K562 (cell line): ENCODE measurements around the gene KRT34. TPM values are rescaled to one million over a fixed set of nuclear protein-coding genes. Genes with fewer than 3 reads are reported as not detected.

Experiments used
- ATAC-seq: fragments of 200-7000 bp; cut with Tn5 transposase; 3 replicates; pipeline ENCODE4 v1.9.1; 2020; ENCODE audit warnings: moderate library complexity
- BruUV-seq: library from RNA; stranded (reverse); fragments of 400-500 nt; replicated peaks from 2 replicates; lab custom pipeline; 2021; lab: Mats Ljungman, UMichigan
- CTCF ChIA-PET: fragments of 300-600 bp; formaldehyde crosslinking; extraction: SDS; loops from one replicate; lab custom pipeline; 2021; ENCODE audit warnings: low intra/inter-chr PET ratio; lab: Yijun Ruan, JAX
- POLR2A ChIA-PET: fragments of 300-600, 350-650 bp; sonication (Branson Sonifier 250); formaldehyde crosslinking; extraction: SDS; loops from one replicate; lab custom pipeline; 2021; ENCODE audit warnings: antibody characterized with exemption, inconsistent platforms; lab: Yijun Ruan, JAX
- DNase-seq, 4 experiments: peaks; one replicate each; pipeline versions ENCODE4 v3.0.0 to v3.0.0-alpha.2; 2011 to 2018; ENCODE audit warnings: low spot score in 3 of 4, mixed read lengths in 3 of 4; ENCODE audit errors: extremely low read depth in 1 of 4
- FAIRE-seq: peaks from 2 replicates; lab custom pipeline; 2011; peaks lifted over from hg19 to GRCh38; lab: Jason Lieb, UNC
- H2AFZ ChIP-seq: 2 replicates; pipeline ENCODE4 v1.6.0; 2011; ENCODE audit warnings: low read depth, low read length, control low read depth, inconsistent platforms
- H3K27ac ChIP-seq: fragments of 200-600 bp; 3 replicates; pipeline ENCODE4 v1.8.0; 2011; ENCODE audit warnings: low read depth, mild to moderate bottlenecking, control low read depth, inconsistent platforms, low read length, moderate library complexity, mixed read lengths; ENCODE audit errors: extremely low read depth
- H3K27me3 ChIP-seq, 2 experiments: fragments of 300-600 bp in 1 of 2; 2 replicates in 1 of 2; 3 replicates in 1 of 2; pipeline versions ENCODE4 v1.6.0 to v1.8.0; 2011; ENCODE audit warnings: inconsistent platforms in 2 of 2, low read length in 2 of 2, mild to moderate bottlenecking in 1 of 2, mixed read lengths in 1 of 2, moderate library complexity in 1 of 2; ENCODE audit not compliant: control insufficient read depth in 2 of 2, insufficient read depth in 2 of 2
- H3K36me3 ChIP-seq: fragments of 300-600 bp; 3 replicates; pipeline ENCODE4 v1.8.0; 2011; ENCODE audit warnings: mild to moderate bottlenecking, low read length, inconsistent platforms; ENCODE audit not compliant: control insufficient read depth, insufficient read depth
- H3K4me1 ChIP-seq, 2 experiments: fragments of 200-600 bp in 1 of 2; replicated peaks in 1 of 2; 2 replicates in 1 of 2; 3 replicates in 1 of 2; pipeline versions ENCODE4 v1.5.1 to v1.8.0; 2011; ENCODE audit warnings: inconsistent platforms in 2 of 2, low read length in 2 of 2, mild to moderate bottlenecking in 1 of 2, mixed read lengths in 1 of 2, moderate library complexity in 1 of 2; ENCODE audit not compliant: control insufficient read depth in 2 of 2, insufficient read depth in 2 of 2
- H3K4me2 ChIP-seq: 2 replicates; pipeline ENCODE4 v1.6.1; 2011; ENCODE audit warnings: low read length, control low read depth, inconsistent platforms, mixed read lengths; ENCODE audit not compliant: insufficient read depth
- H3K4me3 ChIP-seq: fragments of 200-600 bp; sonication (generic), shearing (Covaris generic); 2 replicates; pipeline ENCODE4 v1.5.1; 2016; ENCODE audit warnings: control low read depth, inconsistent platforms
- H3K79me2 ChIP-seq: fragments of 200-600 bp; 3 replicates; pipeline ENCODE4 v1.8.0; 2011; ENCODE audit warnings: low read length, inconsistent platforms; ENCODE audit not compliant: control insufficient read depth, insufficient read depth
- H3K9ac ChIP-seq, 2 experiments: 2 replicates each; pipeline versions ENCODE4 v1.6.0 to v1.6.1; 2011; ENCODE audit warnings: low read depth in 2 of 2, low read length in 2 of 2, control low read depth in 1 of 2, inconsistent platforms in 1 of 2, mild to moderate bottlenecking in 1 of 2, mixed read lengths in 1 of 2; ENCODE audit not compliant: insufficient read depth in 1 of 2
- H3K9me1 ChIP-seq: one replicate; pipeline ENCODE4 v1.6.0; 2011; ENCODE audit warnings: inconsistent platforms, mild to moderate bottlenecking, low read length, moderate library complexity; ENCODE audit not compliant: control insufficient read depth, insufficient read depth
- H3K9me3 ChIP-seq: replicated peaks from 2 replicates; pipeline ENCODE4 v1.5.1; 2011; ENCODE audit warnings: low read depth, low read length, inconsistent platforms; ENCODE audit not compliant: control insufficient read depth, insufficient read depth
- H4K20me1 ChIP-seq: replicated peaks from 2 replicates; pipeline ENCODE4 v1.6.1; 2011; ENCODE audit warnings: low read length, inconsistent platforms, mixed read lengths; ENCODE audit not compliant: control insufficient read depth, insufficient read depth
- NRF1 ChIP-seq, 2 experiments: fragments of 450-650 bp; IDR thresholded peaks in 1 of 2; conservative IDR thresholded peaks in 1 of 2; 2 replicates each; pipeline ENCODE4 v1.6.1; 2014; ENCODE audit warnings: mild to moderate bottlenecking in 2 of 2
- OTX1 ChIP-seq: fragments of 450-650 bp; formaldehyde crosslinking; IDR thresholded peaks from 2 replicates; pipeline ENCODE4 v1.4.0; 2022; ENCODE audit warnings: mild to moderate bottlenecking
- YBX1 ChIP-seq: fragments of 450-650 bp; IDR thresholded peaks from 2 replicates; pipeline ENCODE4 v1.7.1; 2016; ENCODE audit warnings: mild to moderate bottlenecking
- ZHX1 ChIP-seq: fragments of 150-350 bp; conservative IDR thresholded peaks from 2 replicates; pipeline ENCODE4 v1.6.1; 2014; ENCODE audit warnings: low read length
- WGBS: fragments of 100-300 bp; shearing (Covaris generic); methylation state at CpG from one replicate; pipeline ENCODE4 v1.1.6; 2016; ENCODE audit warnings: low coverage, mixed read lengths; ENCODE audit not compliant: insufficient coverage; ENCODE audit errors: missing lambda C conversion rate; 5-methylcytosine and 5-hydroxymethylcytosine counted together
- in situ Hi-C: fragments of 300-500 bp; cut with MboI; formaldehyde crosslinking; loops from 4 replicates; pipeline ENCODE4 v1.15.0; 2018; ENCODE audit warnings: inconsistent platforms, mixed read lengths
- intact Hi-C: fragments of 100-400 bp; cut with micrococcal nuclease; formaldehyde crosslinking; loops from 2 replicates; pipeline ENCODE4 v1.14.2; 2022
- polyA plus RNA-seq, 8 experiments: library from polyadenylated mRNA; depleted of rRNA in 4 of 8; stranded (reverse) in 5 of 8; unstranded in 3 of 8; fragments of >200 nt; fragmentation: Nextera tagmentation in 2 of 8; fragmentation: Illumina TruSeq in 1 of 8; extraction: Ambion mirVana in 2 of 8; extraction: Trizol in 1 of 8; gene quantifications; 2 replicates each; pipeline versions ENCODE4 v1.2.1 to v1.2.3, GENCODE V29; 2011 to 2014; ENCODE audit warnings: inconsistent platforms in 1 of 8, missing spikeins in 1 of 8
- total RNA-seq, 7 experiments: library from RNA; depleted of rRNA in 6 of 7; stranded (reverse); fragments of >200 nt in 6 of 7; fragmentation: Illumina TruSeq in 2 of 7; extraction: Trizol in 2 of 7; gene quantifications; 2 replicates each; pipeline versions ENCODE4 v1.2.1 to v1.2.3, GENCODE V29; 2011 to 2021; ENCODE audit warnings: low replicate concordance in 1 of 7

Gene KRT34
- total and polyA plus RNA-seq, 9 of the 15 experiments (the other 6 are each of a cell fraction or from before 2014, with no cell fraction given) = not detected

DNA sequence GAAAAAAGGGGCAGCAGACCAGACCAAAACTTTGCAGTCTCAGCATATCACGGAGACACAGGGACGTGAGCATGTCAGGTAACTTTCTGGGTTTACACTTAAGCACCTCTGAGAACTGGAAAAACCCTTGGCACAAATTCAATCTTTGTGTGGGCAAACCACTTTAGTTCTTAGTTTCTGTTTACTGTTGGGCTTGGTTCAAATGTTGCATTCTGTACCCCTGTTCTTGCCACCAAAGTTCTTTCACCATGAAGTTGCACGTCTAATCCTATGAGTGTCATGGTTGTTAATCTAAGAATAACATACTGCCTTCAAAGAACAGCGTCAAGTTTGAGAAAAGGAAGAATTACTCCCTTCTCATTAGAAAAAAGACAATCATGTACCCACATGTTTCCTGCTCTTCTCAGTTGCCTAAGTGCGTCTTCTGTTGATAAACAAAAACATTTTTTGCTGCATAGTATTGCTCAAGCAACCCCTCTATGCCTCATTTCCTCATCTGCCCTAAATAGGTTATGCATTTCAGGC, 43.1 kb downstream of the KRT34 start (continued):
- no peak for TF ChIP-seq OTX1 (CRISPR knock-in tag)
- no peak for TF ChIP-seq ZHX1

DNA sequence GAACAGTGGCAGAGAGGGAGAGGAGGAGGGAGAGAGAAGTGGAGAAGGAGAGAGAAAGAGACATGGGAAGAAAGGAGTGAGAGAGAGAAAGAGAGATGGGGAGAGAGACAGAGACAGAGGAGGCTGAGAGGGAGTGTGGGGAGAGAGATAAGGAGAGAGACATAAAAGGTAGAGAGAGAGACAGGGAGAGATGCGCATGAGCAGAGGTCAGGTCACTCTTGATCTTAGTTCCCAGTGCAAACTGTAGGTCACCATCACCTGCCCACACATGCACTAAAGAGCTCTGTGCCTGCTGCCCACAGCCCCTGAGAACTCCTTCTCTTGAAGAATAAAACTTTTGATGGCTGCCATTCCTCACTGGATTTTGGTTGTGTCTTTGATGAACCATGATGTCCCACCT, 46.4 kb downstream of the KRT34 start:
- Histone ChIP-seq H3K9ac (no peak overlapping the region), H3K79me2 (no peaks in the 10 kb centered on the region), H3K27ac (no peak overlapping the region), H3K4me2 (no peak overlapping the region), H3K36me3 (no peaks in the 10 kb centered on the region), H4K20me1 (no peaks in the 10 kb centered on the region), H3K4me3 (no peak overlapping the region), H3K9me1 (no peaks in the 10 kb centered on the region), H3K27me3 (peaks cover 0 to 12% of the 10 kb centered on the region in 2 experiments; a peak in 1 of 5 replicates), H3K9me3 (no peaks in the 10 kb centered on the region), H3K4me1 (no peaks in the 10 kb centered on the region), H2AFZ (no peak overlapping the region)
- DNase-seq (no peak), FAIRE-seq (no peak), ATAC-seq (no peak)
- no TSS peak for BruUV-seq
- CTCF ChIA-PET = no interaction called here
- POLR2A ChIA-PET = interaction anchor here (0.7 kb wide), 1 partner anchor 10 kb away, joined by 5 read pairs; no protein-coding TSS in a partner anchor
- 0% methylated on average over 1 of the region's 1 CpG for WGBS
- no peak for TF ChIP-seq YBX1
- TF ChIP-seq NRF1 (conservative IDR thresholded peaks at IDR 0.05 in 1 of 2, IDR thresholded peaks at IDR 0.05 in 1 of 2) = peak; percentile 60 to 64
- intact Hi-C loops = no loop called here
- in situ Hi-C loops = no loop called here
